ENCODE data around the gene IGLON5.

DNA sequence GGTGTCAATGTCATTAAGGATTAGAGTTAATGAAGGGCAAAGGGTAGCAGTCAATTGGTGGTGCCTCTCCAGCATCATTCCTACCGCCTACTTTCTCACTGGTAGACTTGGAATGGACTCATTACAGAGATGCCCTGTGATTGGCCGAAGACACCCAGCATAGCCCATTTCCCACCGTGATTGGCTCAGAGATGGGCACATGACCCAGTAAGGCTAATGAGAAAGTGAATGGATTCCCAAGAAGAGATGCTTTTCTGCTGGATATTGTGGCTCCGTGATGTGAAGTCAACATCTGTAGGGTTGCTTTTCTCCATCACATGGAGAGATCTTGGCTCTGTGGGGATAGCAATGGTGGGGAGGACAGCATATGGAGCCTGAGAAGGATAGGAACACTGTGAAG lies 18.9 kb downstream of the IGLON5 start:
- TF ChIP-seq POLR2A (IDR thresholded peaks at IDR 0.05) = no peak
- TF ChIP-seq, protein P1, sequence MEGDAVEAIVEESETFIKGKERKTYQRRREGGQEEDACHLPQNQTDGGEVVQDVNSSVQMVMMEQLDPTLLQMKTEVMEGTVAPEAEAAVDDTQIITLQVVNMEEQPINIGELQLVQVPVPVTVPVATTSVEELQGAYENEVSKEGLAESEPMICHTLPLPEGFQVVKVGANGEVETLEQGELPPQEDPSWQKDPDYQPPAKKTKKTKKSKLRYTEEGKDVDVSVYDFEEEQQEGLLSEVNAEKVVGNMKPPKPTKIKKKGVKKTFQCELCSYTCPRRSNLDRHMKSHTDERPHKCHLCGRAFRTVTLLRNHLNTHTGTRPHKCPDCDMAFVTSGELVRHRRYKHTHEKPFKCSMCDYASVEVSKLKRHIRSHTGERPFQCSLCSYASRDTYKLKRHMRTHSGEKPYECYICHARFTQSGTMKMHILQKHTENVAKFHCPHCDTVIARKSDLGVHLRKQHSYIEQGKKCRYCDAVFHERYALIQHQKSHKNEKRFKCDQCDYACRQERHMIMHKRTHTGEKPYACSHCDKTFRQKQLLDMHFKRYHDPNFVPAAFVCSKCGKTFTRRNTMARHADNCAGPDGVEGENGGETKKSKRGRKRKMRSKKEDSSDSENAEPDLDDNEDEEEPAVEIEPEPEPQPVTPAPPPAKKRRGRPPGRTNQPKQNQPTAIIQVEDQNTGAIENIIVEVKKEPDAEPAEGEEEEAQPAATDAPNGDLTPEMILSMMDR (IDR thresholded peaks at IDR 0.05) = no peak
- TF ChIP-seq EP300 (IDR thresholded peaks at IDR 0.05; ENCODE audit: low read depth) = no peak
